Neural progenitor cell (in vitro differentiated cells): ENCODE data around the gene GNAI1. TPM values are rescaled to one million over a fixed set of nuclear protein-coding genes. Genes with fewer than 3 reads are reported as not detected.
A peak's percentile ranks its signal among the peaks of the same experiment; 100 is the strongest.

ENCODE experiments used
- DNase-seq: peaks from one replicate; pipeline ENCODE4 v3.0.0-alpha.2; 2016; ENCODE audit warnings: low spot score
- H2AFZ ChIP-seq: fragments of 200-600 bp; sonication (generic); replicated peaks from 2 replicates; pipeline ENCODE4 v1.6.1; 2016; ENCODE audit warnings: antibody characterized with exemption
- H3F3A ChIP-seq: fragments of 200-600 bp; sonication (generic); 2 replicates; pipeline ENCODE4 v1.6.1; 2016; ENCODE audit warnings: antibody characterized with exemption, low read depth
- H3K27ac ChIP-seq: fragments of 200-600 bp; sonication (generic); 2 replicates; pipeline ENCODE4 v1.5.1; 2016; ENCODE audit warnings: mild to moderate bottlenecking
- H3K27me3 ChIP-seq: fragments of 200-600 bp; sonication (generic); 2 replicates; pipeline ENCODE4 v1.6.1; 2016; ENCODE audit warnings: mild to moderate bottlenecking, moderate library complexity
- H3K36me3 ChIP-seq: fragments of 200-600 bp; sonication (generic); 2 replicates; pipeline ENCODE4 v1.5.1; 2016
- H3K4me1 ChIP-seq: fragments of 200-600 bp; sonication (generic); 2 replicates; pipeline ENCODE4 v1.6.1; 2016; ENCODE audit warnings: mixed run types
- H3K4me2 ChIP-seq: fragments of 200-600 bp; sonication (generic); 2 replicates; pipeline ENCODE4 v1.6.1; 2016
- H3K4me3 ChIP-seq: fragments of 200-600 bp; sonication (generic); 2 replicates; pipeline ENCODE4 v1.5.1; 2016
- H3K79me2 ChIP-seq: fragments of 200-600 bp; sonication (generic); 2 replicates; pipeline ENCODE4 v1.6.1; 2016; ENCODE audit warnings: low read depth
- H3K9ac ChIP-seq: fragments of 200-600 bp; sonication (generic); 2 replicates; pipeline ENCODE4 v1.6.1; 2016
- H3K9me3 ChIP-seq: fragments of 200-600 bp; sonication (generic); 2 replicates; pipeline ENCODE4 v1.5.1; 2016; ENCODE audit warnings: low read depth
- H4K20me1 ChIP-seq: fragments of 200-600 bp; sonication (generic); 2 replicates; pipeline ENCODE4 v1.6.1; 2016; ENCODE audit warnings: low read depth
- H3K27ac Mint-ChIP-seq: 3 replicates; pipeline ENCODE4 v1.8.0; 2021; ENCODE audit warnings: mixed read lengths
- H3K27me3 Mint-ChIP-seq: 2 replicates; pipeline ENCODE4 v1.8.0; 2022; ENCODE audit warnings: low read depth, mild to moderate bottlenecking, inconsistent platforms, moderate library complexity, mixed read lengths; ENCODE audit not compliant: insufficient read depth
- H3K36me3 Mint-ChIP-seq: 3 replicates; pipeline ENCODE4 v1.8.0; 2021; ENCODE audit warnings: mixed read lengths
- H3K4me1 Mint-ChIP-seq: 3 replicates; pipeline ENCODE4 v1.8.0; 2021; ENCODE audit warnings: mixed read lengths
- H3K4me3 Mint-ChIP-seq: 3 replicates; pipeline ENCODE4 v1.8.0; 2021; ENCODE audit warnings: mild to moderate bottlenecking, moderate library complexity, mixed read lengths
- H3K9me3 Mint-ChIP-seq: 3 replicates; pipeline ENCODE4 v1.8.0; 2020; ENCODE audit warnings: mixed read lengths
- CTCF ChIP-seq: fragments of 200-600 bp; sonication (generic); IDR thresholded peaks from 2 replicates; pipeline ENCODE4 v1.5.1; 2017; ENCODE audit warnings: antibody characterized with exemption, mild to moderate bottlenecking
- EZH2 ChIP-seq: fragments of 200-600 bp; sonication (generic); IDR thresholded peaks from 2 replicates; pipeline ENCODE4 v1.6.1; 2017; ENCODE audit warnings: antibody characterized with exemption, mild to moderate bottlenecking, moderate library complexity
- EZH2phosphoT487 ChIP-seq: fragments of 200-600 bp; sonication (generic); IDR thresholded peaks from 2 replicates; pipeline ENCODE4 v1.6.1; 2017; ENCODE audit warnings: antibody characterized with exemption
- total RNA-seq: library from RNA; depleted of rRNA; stranded (reverse); fragments of >200 nt; gene quantifications from 2 replicates; pipeline ENCODE4 v1.2.3, GENCODE V29; 2015; ENCODE audit warnings: low replicate concordance

Gene GNAI1
- total RNA-seq, 1 donor from 2014 or later: 91.3 TPM

GRCh38 chr7:80088705-80089104 lies 45.9 kb upstream of the GNAI1 start:
- Mint-ChIP-seq H3K4me1 (no peaks in the 10 kb centered on the region), H3K9me3 (no peaks in the 10 kb centered on the region), H3K27me3 (no peaks in the 10 kb centered on the region), H3K27ac (no peak overlapping the region), H3K4me3 (no peak overlapping the region), H3K36me3 (no peaks in the 10 kb centered on the region)
- no peak for TF ChIP-seq EZH2
- TF ChIP-seq EZH2phosphoT487: no peak
- no peak for TF ChIP-seq CTCF
- Histone ChIP-seq H3K9ac (no peak overlapping the region), H3K36me3 (no peaks in the 10 kb centered on the region), H3F3A (no peaks in the 10 kb centered on the region), H3K27ac (no peak overlapping the region), H3K9me3 (no peaks in the 10 kb centered on the region), H3K27me3 (no peaks in the 10 kb centered on the region), H4K20me1 (no peaks in the 10 kb centered on the region), H3K4me1 (no peaks in the 10 kb centered on the region), H3K4me3 (no peak overlapping the region), H3K79me2 (no peaks in the 10 kb centered on the region), H3K4me2 (no peak overlapping the region), H2AFZ (no peak overlapping the region)
- DNase-seq: no peak

- Mint-ChIP-seq H3K27me3 (no peaks in the 10 kb centered on the region), H3K36me3 (no peaks in the 10 kb centered on the region), H3K4me1 (no peaks in the 10 kb centered on the region), H3K27ac (no peak overlapping the region), H3K9me3 (no peaks in the 10 kb centered on the region), H3K4me3 (no peak overlapping the region)
- TF ChIP-seq EZH2 (no peak), CTCF (no peak), EZH2phosphoT487 (no peak)
- no peak for DNase-seq
- Histone ChIP-seq H3K9me3 (no peaks in the 10 kb centered on the region), H3F3A (no peaks in the 10 kb centered on the region), H3K27ac (no peak overlapping the region), H3K4me2 (no peak overlapping the region), H3K36me3 (no peaks in the 10 kb centered on the region), H3K4me3 (no peak overlapping the region), H3K9ac (no peak overlapping the region), H3K4me1 (no peaks in the 10 kb centered on the region), H2AFZ (no peak overlapping the region), H3K27me3 (no peaks in the 10 kb centered on the region), H4K20me1 (no peaks in the 10 kb centered on the region), H3K79me2 (no peaks in the 10 kb centered on the region)
These were observed 45.3 kb upstream of the GNAI1 start for GRCh38 chr7:80089366-80089765.

- Mint-ChIP-seq H3K27ac (no peak overlapping the region), H3K36me3 (no peaks in the 10 kb centered on the region), H3K9me3 (no peaks in the 10 kb centered on the region), H3K27me3 (no peaks in the 10 kb centered on the region), H3K4me3 (no peak overlapping the region), H3K4me1 (no peaks in the 10 kb centered on the region)
- no peaks in the 10 kb centered on the region for H3K79me2 ChIP-seq
- DNase-seq: no peak
- H4K20me1 ChIP-seq: no peaks in the 10 kb centered on the region
- no peak overlapping the region for H3K9ac ChIP-seq
- no peaks in the 10 kb centered on the region for H3K27me3 ChIP-seq
- TF ChIP-seq CTCF (no peak), EZH2phosphoT487 (no peak), EZH2 (no peak)
- H3K27ac ChIP-seq: no peak overlapping the region
- H3K9me3 ChIP-seq: no peaks in the 10 kb centered on the region
- H3K36me3 ChIP-seq: no peaks in the 10 kb centered on the region
- H2AFZ ChIP-seq: no peak overlapping the region
- H3K4me1 ChIP-seq: no peaks in the 10 kb centered on the region
- H3K4me3 ChIP-seq: no peak overlapping the region
- H3F3A ChIP-seq: no peaks in the 10 kb centered on the region
- H3K4me2 ChIP-seq: no peak overlapping the region
These were observed 41.3 kb upstream of the GNAI1 start for GRCh38 chr7:80093349-80093748.

GRCh38 chr7:80095545-80095944 lies 39.1 kb upstream of the GNAI1 start:
- no peak overlapping the region for H3K4me2 ChIP-seq
- no peak for DNase-seq
- H3K79me2 ChIP-seq: no peaks in the 10 kb centered on the region
- no peaks in the 10 kb centered on the region for H3K9me3 ChIP-seq
- H3K4me1 Mint-ChIP-seq: no peaks in the 10 kb centered on the region
- no peak overlapping the region for H3K4me3 ChIP-seq
- H4K20me1 ChIP-seq: no peaks in the 10 kb centered on the region
- TF ChIP-seq EZH2phosphoT487 (no peak), EZH2 (no peak), CTCF (peak; percentile 52)
- no peaks in the 10 kb centered on the region for H3K4me1 ChIP-seq
- H2AFZ ChIP-seq: no peak overlapping the region
- H3K27me3 ChIP-seq: no peaks in the 10 kb centered on the region
- H3K4me3 Mint-ChIP-seq: no peak overlapping the region
- H3F3A ChIP-seq: no peaks in the 10 kb centered on the region
- H3K27ac ChIP-seq: no peak overlapping the region
- no peak overlapping the region for H3K27ac Mint-ChIP-seq
- no peak overlapping the region for H3K9ac ChIP-seq
- H3K27me3 Mint-ChIP-seq: no peaks in the 10 kb centered on the region
- no peaks in the 10 kb centered on the region for H3K36me3 Mint-ChIP-seq
- H3K9me3 Mint-ChIP-seq: no peaks in the 10 kb centered on the region
- H3K36me3 ChIP-seq: no peaks in the 10 kb centered on the region
